ENCODE measurements around the gene MYRIP. TPM values are rescaled to one million over a fixed set of nuclear protein-coding genes. Genes with fewer than 3 reads are reported as not detected.

MYRIP gene
- polyA plus RNA-seq, 1 of the 3 experiments (the other 2 are of a cell fraction): 1.2 TPM

DNA sequence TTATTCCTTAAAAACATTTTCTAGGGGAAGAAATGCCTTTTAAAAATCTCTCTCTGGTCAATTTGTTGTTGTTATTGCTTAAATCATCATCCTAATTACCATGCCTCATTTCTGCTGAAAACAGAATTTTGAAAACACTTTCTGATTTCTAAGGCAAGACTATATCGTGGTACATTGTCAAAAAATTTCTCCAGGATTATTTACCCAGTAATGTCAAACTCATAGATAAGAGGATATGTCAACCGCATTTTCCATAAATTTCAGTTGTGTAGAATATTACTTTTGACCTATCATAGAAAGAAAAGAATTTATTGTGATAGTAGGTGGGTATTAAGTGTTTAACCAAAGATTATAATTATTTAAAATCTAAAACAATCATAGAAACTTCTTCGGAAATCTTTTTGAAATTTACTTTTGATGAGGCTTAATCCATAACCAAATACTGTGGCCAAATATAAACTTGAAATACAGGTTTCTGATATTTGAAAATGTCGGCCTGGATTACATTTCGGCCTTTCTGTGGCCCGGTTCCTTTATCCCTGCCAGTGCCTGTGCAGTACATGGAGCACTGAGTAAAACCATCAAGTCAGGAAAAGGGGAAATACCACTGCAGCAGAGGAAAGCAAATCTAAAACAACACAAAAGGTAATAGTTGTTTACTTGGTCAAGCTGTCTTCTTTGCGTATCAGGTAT, 173.4 kb downstream of the MYRIP start (continued):
- TF ChIP-seq EP300 (IDR thresholded peaks at IDR 0.05; ENCODE audit: borderline replicate concordance in 1 of 2, low read depth in 1 of 2, low read length in 1 of 2): no peak

DNA sequence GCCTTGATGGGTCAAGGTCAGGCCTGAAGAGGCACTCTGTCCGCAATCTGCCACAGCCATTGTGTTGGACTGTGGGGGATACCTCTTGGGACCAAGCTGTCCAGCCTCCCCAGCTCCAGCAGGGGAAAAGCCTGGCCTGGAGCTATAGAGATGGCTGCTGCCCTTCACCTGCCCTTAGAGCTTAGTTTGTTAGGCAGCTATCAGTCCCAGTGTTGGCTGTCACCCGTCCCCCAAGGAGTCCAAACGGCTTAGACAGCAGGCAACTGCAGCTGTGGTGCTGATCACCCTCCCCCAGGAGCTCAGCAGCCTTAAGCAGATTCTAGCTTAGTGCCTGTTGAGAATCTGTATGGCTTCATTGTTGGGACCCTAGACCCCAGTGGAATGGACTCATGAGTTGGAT, 180.3 kb downstream of the MYRIP start:
- Histone ChIP-seq H3K79me2 (ENCODE audit: insufficient read depth) (no peaks in the 10 kb centered on the region), H2AFZ (ENCODE audit: low read depth) (no peak overlapping the region), H3K36me3 (replicated peaks in 1 of 2; ENCODE audit: control insufficient read depth in 1 of 2, insufficient read depth in 2 of 2, low read length in 1 of 2) (no peaks in the 10 kb centered on the region), H3K27me3 (ENCODE audit: insufficient read depth) (no peaks in the 10 kb centered on the region), H3K9me2 (no peaks in the 10 kb centered on the region), H3K9me3 (no peaks in the 10 kb centered on the region), H3K4me3 (ENCODE audit: low read depth in 2 of 2, low read length in 1 of 2) (no peak overlapping the region; a peak in 1 of 4 replicates), H3K27ac (ENCODE audit: low read depth in 2 of 2, low read length in 1 of 2) (no peak overlapping the region), H3K9ac (no peak overlapping the region), H4K20me1 (ENCODE audit: insufficient read depth) (no peaks in the 10 kb centered on the region), H3K4me1 (ENCODE audit: control insufficient read depth in 1 of 2, insufficient read depth in 2 of 2, low read depth in 1 of 2, low read length in 1 of 2) (no peaks in the 10 kb centered on the region), H3K4me2 (no peak overlapping the region), H3F3A (replicated peaks; ENCODE audit: insufficient read depth) (no peaks in the 10 kb centered on the region)
- no peak for DNase-seq
- CTCF ChIA-PET: interaction anchor here (1.0 kb wide), 1 partner anchor 177 kb away, joined by 3 read pairs; no protein-coding TSS in a partner anchor
- no CpG with 5 or more reads among the region's 3 CpGs for WGBS (ENCODE audit: low lambda C conversion rate)
- TF ChIP-seq GABPA (IDR thresholded peaks at IDR 0.05; ENCODE audit: low read depth): no peak
- TF ChIP-seq RAD21 (IDR thresholded peaks at IDR 0.05; ENCODE audit: low read length): no peak
- TF ChIP-seq SMC3 (IDR thresholded peaks at IDR 0.05; ENCODE audit: low read depth, low read length): no peak
- TF ChIP-seq, protein P1, sequence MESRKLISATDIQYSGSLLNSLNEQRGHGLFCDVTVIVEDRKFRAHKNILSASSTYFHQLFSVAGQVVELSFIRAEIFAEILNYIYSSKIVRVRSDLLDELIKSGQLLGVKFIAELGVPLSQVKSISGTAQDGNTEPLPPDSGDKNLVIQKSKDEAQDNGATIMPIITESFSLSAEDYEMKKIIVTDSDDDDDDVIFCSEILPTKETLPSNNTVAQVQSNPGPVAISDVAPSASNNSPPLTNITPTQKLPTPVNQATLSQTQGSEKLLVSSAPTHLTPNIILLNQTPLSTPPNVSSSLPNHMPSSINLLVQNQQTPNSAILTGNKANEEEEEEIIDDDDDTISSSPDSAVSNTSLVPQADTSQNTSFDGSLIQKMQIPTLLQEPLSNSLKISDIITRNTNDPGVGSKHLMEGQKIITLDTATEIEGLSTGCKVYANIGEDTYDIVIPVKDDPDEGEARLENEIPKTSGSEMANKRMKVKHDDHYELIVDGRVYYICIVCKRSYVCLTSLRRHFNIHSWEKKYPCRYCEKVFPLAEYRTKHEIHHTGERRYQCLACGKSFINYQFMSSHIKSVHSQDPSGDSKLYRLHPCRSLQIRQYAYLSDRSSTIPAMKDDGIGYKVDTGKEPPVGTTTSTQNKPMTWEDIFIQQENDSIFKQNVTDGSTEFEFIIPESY (IDR thresholded peaks at IDR 0.05; ENCODE audit: borderline replicate concordance, low read depth): no peak
- TF ChIP-seq FOSL2 (IDR thresholded peaks at IDR 0.05; ENCODE audit: borderline replicate concordance, low read depth): no peak
- TF ChIP-seq NRF1 (IDR thresholded peaks at IDR 0.05; ENCODE audit: low read depth, low read length): no peak
- no peak for TF ChIP-seq FOXM1 (IDR thresholded peaks at IDR 0.05; ENCODE audit: low read depth)
- TF ChIP-seq MEF2A (IDR thresholded peaks at IDR 0.05; ENCODE audit: borderline replicate concordance, low read depth): no peak
- no peak for TF ChIP-seq RXRA (IDR thresholded peaks at IDR 0.05; ENCODE audit: borderline replicate concordance, low read depth)
- POLR2A ChIA-PET: no interaction called here

DNA sequence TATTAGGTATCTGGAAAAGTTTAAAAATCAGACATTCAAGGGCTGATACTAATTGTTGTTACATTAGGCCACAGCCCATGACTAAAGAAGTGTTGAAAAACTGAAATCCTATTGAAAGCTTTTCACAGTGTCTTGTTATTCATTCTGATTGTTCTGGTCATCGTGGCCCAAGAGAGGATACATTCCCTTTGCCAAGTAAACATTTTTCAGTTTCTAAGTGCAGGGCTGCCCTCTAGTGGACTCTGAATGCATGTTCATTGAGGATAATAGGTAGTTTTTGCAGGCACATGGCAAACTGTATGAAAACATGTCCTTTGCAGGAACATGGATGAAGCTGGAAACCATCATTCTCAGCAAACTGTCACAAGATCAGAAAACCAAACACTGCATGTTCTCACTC, 181.1 kb downstream of the MYRIP start:
- Histone ChIP-seq H3K9ac (no peak overlapping the region), H3F3A (replicated peaks; ENCODE audit: insufficient read depth) (no peaks in the 10 kb centered on the region), H3K79me2 (ENCODE audit: insufficient read depth) (no peaks in the 10 kb centered on the region), H3K36me3 (replicated peaks in 1 of 2; ENCODE audit: control insufficient read depth in 1 of 2, insufficient read depth in 2 of 2, low read length in 1 of 2) (no peaks in the 10 kb centered on the region), H2AFZ (ENCODE audit: low read depth) (no peak overlapping the region), H3K27ac (ENCODE audit: low read depth in 2 of 2, low read length in 1 of 2) (no peak overlapping the region), H3K4me1 (ENCODE audit: control insufficient read depth in 1 of 2, insufficient read depth in 2 of 2, low read depth in 1 of 2, low read length in 1 of 2) (no peaks in the 10 kb centered on the region), H3K4me2 (no peak overlapping the region), H3K9me3 (no peaks in the 10 kb centered on the region), H3K4me3 (ENCODE audit: low read depth in 2 of 2, low read length in 1 of 2) (peak overlapping the region in 1 of 2 experiments; percentile 11; a peak in 1 of 4 replicates), H3K9me2 (no peaks in the 10 kb centered on the region), H4K20me1 (ENCODE audit: insufficient read depth) (no peaks in the 10 kb centered on the region), H3K27me3 (ENCODE audit: insufficient read depth) (no peaks in the 10 kb centered on the region)
- 47% methylated on average over 1 of the region's 1 CpG for WGBS (ENCODE audit: low lambda C conversion rate)
- CTCF ChIA-PET: interaction anchor here (0.5 to 1.2 kb wide), 4 partner anchors 145 to 188 kb away, joined by 3 to 7 read pairs (median 4); no protein-coding TSS in a partner anchor
- DNase-seq: peak; percentile 30
- POLR2A ChIA-PET: no interaction called here
- TF ChIP-seq CHD2 (IDR thresholded peaks at IDR 0.05; ENCODE audit: low read length, partially characterized antibody): no peak
- TF ChIP-seq, protein P2, sequence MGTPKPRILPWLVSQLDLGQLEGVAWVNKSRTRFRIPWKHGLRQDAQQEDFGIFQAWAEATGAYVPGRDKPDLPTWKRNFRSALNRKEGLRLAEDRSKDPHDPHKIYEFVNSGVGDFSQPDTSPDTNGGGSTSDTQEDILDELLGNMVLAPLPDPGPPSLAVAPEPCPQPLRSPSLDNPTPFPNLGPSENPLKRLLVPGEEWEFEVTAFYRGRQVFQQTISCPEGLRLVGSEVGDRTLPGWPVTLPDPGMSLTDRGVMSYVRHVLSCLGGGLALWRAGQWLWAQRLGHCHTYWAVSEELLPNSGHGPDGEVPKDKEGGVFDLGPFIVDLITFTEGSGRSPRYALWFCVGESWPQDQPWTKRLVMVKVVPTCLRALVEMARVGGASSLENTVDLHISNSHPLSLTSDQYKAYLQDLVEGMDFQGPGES (IDR thresholded peaks at IDR 0.05; ENCODE audit: low read depth, low read length): no peak
- TF ChIP-seq, protein P1 (IDR thresholded peaks at IDR 0.05; ENCODE audit: borderline replicate concordance, low read depth): no peak
- TF ChIP-seq FOXJ3 (CRISPR knock-in tag; IDR thresholded peaks at IDR 0.05): no peak
- no peak for TF ChIP-seq JUND (IDR thresholded peaks at IDR 0.05)
- TF ChIP-seq RAD21 (IDR thresholded peaks at IDR 0.05; ENCODE audit: low read length): peak; percentile 68
- TF ChIP-seq, protein P3, sequence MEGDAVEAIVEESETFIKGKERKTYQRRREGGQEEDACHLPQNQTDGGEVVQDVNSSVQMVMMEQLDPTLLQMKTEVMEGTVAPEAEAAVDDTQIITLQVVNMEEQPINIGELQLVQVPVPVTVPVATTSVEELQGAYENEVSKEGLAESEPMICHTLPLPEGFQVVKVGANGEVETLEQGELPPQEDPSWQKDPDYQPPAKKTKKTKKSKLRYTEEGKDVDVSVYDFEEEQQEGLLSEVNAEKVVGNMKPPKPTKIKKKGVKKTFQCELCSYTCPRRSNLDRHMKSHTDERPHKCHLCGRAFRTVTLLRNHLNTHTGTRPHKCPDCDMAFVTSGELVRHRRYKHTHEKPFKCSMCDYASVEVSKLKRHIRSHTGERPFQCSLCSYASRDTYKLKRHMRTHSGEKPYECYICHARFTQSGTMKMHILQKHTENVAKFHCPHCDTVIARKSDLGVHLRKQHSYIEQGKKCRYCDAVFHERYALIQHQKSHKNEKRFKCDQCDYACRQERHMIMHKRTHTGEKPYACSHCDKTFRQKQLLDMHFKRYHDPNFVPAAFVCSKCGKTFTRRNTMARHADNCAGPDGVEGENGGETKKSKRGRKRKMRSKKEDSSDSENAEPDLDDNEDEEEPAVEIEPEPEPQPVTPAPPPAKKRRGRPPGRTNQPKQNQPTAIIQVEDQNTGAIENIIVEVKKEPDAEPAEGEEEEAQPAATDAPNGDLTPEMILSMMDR (IDR thresholded peaks at IDR 0.05): peak; percentile 66
- TF ChIP-seq SMC3 (IDR thresholded peaks at IDR 0.05; ENCODE audit: low read depth, low read length): peak; percentile 41
- no peak for TF ChIP-seq SIN3A (IDR thresholded peaks at IDR 0.05; ENCODE audit: borderline replicate concordance, low read depth, low read length)
- no peak for TF ChIP-seq GATA2 (CRISPR knock-in tag; IDR thresholded peaks at IDR 0.05)
- TF ChIP-seq MXI1 (IDR thresholded peaks at IDR 0.05; ENCODE audit: low read depth, low read length): no peak
- no peak for TF ChIP-seq FOSL2 (IDR thresholded peaks at IDR 0.05; ENCODE audit: borderline replicate concordance, low read depth)

Data from SK-N-SH (cell line).